Esophagus squamous epithelium (tissue), 5 donors: ENCODE results near the gene DMPK. TPM values are rescaled to one million over a fixed set of nuclear protein-coding genes. Genes with fewer than 3 reads are reported as not detected.
A peak's percentile ranks its signal among the peaks of the same experiment; 100 is the strongest.

Experiments
- DNase-seq: peaks from one replicate; lab custom pipeline; 2025; lab: John Stamatoyannopoulos, UW
- H3K27ac ChIP-seq, 4 donors: fragments of 200-600 bp; sonication (generic); one replicate each; pipeline ENCODE4 v1.5.1; 2016 to 2019; ENCODE audit warnings: mild to moderate bottlenecking in 1 of 4
- H3K27me3 ChIP-seq, 4 donors: fragments of 200-600 bp; sonication (generic); 1 replicate in 3 of 4; 2 replicates in 1 of 4; pipeline versions ENCODE4 v1.5.1 to v1.6.0; 2017 to 2021; ENCODE audit warnings: antibody characterized with exemption in 1 of 4
- H3K36me3 ChIP-seq, 3 donors: fragments of 200-600 bp; sonication (generic); one replicate each; pipeline ENCODE4 v1.5.1; 2016 to 2019
- H3K4me1 ChIP-seq, 3 donors: fragments of 200-600 bp; sonication (generic); one replicate each; pipeline ENCODE4 v1.5.1; 2017 to 2019
- H3K4me3 ChIP-seq, 4 donors: fragments of 200-600 bp; sonication (generic); 1 replicate in 3 of 4; 2 replicates in 1 of 4; pipeline ENCODE4 v1.5.1; 2016 to 2019; ENCODE audit warnings: mild to moderate bottlenecking in 2 of 4, moderate library complexity in 1 of 4
- H3K9me3 ChIP-seq, 3 donors: fragments of 200-600 bp; sonication (generic); one replicate each; pipeline ENCODE4 v1.5.1; 2016 to 2019
- POLR2A ChIP-seq, 4 donors: fragments of 450-650 bp; IDR thresholded peaks; one replicate each; pipeline ENCODE4 v1.6.1; 2017; ENCODE audit warnings: antibody characterized with exemption in 4 of 4, mild to moderate bottlenecking in 4 of 4, moderate library complexity in 3 of 4
- WGBS, 2 donors: methylation state at CpG; one replicate each; pipeline ENCODE4 v1.1.5; 2018; 5-methylcytosine and 5-hydroxymethylcytosine counted together
- intact Hi-C: fragments of 100-400 bp; cut with DNase I; formaldehyde crosslinking; loops from one replicate; pipeline ENCODE4 v1.15.0; 2022
- total RNA-seq, 4 donors: library from RNA; depleted of rRNA; stranded (reverse); fragments of >200 nt; gene quantifications; one replicate each; pipeline ENCODE4 v1.1.0, GENCODE V29; 2016
- TF ChIP-seq, protein P1 (sequence below), 6 experiments: fragments of 450-650 bp in 4 of 6; fragments of 200-600 bp in 2 of 6; sonication (generic) in 2 of 6; IDR thresholded peaks; one replicate each; pipeline ENCODE4 v1.5.1; 2016 to 2019; ENCODE audit warnings: antibody characterized with exemption in 6 of 6, mild to moderate bottlenecking in 4 of 6, moderate library complexity in 4 of 6
- donor health status: DM: yes; HTN: yes; CAD: no.

Gene DMPK
- total RNA-seq, 4 donors from 2014 or later, result 15.8 to 36.6 (median 17.2) TPM

DNA sequence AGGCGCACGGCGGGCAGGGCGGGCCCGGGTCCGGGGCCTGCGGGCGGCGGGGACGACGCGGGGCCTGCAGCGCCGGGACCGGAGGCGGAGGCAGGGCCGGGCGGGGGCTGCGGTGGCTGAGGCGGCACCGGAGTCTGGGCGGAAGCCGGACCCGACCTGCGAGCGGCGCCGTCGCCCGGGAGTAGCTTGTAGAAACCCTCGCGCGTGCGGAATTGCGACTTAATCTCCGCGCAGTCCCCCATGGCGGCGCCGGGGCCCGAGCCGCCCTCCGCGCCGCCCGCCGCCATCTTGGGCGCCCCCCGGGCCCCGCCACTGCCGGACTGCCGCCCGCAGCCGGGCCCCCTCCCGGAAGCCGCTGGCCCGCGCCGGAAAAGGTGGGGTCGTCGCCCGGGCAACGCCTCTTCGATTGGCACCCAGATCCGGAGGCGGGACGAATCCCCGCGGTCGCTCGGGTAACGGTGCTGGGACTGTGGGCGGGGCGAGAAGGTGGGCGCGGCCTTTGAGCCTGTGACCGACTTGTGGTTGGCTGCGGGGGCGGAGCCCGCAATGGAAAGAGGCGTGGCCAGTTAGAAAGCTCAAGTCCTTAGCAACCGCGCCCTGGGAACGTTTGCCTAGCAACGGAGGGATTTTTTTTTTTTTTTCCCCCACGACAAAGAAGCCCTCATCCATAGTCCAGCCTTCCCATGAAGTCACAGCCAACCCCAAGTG, 10.3 kb upstream of the DMPK start, which contains the start of gene DMWD:
Gene DMWD (minus strand): TSS at position 376 of the 708 bp plus-strand sequence. CDS start 89 bp downstream, at position 287.
- Histone ChIP-seq H3K4me1 (peaks cover 16 to 29% (median 18%) of the 10 kb centered on the region in 3 donors), H3K27me3 (no peaks in the 10 kb centered on the region), H3K4me3 (peak within 1 kb of the TSS; percentile 44 to 92 (median 82)), H3K27ac (peak within 1 kb of the TSS; percentile 75 to 93 (median 86)), H3K9me3 (no peaks in the 10 kb centered on the region), H3K36me3 (peaks cover 4 to 35% (median 19%) of the 10 kb centered on the region in 3 donors)
- intact Hi-C loops, result no loop called here
- 0 to 2% methylated on average over 9 to 15 of the region's 86 CpGs for WGBS, 2 donors
- peak in 2 of 4 donors; percentile 54 to 58 for TF ChIP-seq POLR2A (IDR thresholded peaks at IDR 0.05)
- TF ChIP-seq, protein P1, sequence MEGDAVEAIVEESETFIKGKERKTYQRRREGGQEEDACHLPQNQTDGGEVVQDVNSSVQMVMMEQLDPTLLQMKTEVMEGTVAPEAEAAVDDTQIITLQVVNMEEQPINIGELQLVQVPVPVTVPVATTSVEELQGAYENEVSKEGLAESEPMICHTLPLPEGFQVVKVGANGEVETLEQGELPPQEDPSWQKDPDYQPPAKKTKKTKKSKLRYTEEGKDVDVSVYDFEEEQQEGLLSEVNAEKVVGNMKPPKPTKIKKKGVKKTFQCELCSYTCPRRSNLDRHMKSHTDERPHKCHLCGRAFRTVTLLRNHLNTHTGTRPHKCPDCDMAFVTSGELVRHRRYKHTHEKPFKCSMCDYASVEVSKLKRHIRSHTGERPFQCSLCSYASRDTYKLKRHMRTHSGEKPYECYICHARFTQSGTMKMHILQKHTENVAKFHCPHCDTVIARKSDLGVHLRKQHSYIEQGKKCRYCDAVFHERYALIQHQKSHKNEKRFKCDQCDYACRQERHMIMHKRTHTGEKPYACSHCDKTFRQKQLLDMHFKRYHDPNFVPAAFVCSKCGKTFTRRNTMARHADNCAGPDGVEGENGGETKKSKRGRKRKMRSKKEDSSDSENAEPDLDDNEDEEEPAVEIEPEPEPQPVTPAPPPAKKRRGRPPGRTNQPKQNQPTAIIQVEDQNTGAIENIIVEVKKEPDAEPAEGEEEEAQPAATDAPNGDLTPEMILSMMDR (IDR thresholded peaks at IDR 0.05), result peak in 4 of 6 experiments; percentile 4 to 21 (median 14)
- peak; percentile 84 for DNase-seq

DNA sequence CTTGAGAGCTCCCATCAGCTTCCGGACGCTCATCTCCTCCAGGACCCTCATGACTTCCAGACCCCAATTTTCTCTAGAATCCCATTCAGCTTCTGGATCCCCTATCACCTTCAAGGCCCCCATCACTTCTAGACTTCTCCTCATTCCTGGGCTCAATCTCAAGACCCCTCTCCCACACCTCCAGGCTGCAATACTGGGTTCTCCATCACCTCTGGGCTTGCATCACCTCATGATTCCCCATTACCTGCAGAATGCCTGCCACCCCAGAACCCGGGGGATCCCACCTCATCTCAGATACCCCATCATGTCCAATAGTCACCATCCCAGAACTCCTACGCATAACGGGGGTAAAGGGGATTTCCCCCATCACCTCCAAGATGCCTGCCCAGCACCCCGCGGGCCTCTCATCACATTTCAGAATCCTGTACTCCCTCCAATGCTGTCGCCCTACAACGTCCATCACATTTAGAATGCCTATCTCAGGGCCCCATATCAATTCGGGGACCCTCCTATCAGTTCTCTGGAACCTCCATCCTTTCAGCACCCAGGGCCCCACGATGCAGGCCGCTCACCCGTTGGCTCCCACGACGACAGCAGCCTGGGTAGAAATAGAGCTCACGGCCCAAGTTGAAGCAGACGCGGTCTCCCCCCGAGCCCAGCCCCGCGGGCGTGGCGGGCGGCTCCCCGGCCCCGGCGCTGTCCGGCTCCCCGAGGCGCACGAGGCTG, 9.6 kb upstream of the DMPK start:
- peak overlapping the region; percentile 44 to 92 (median 82) for H3K4me3 ChIP-seq
- intact Hi-C loops, result no loop called here
- 14 to 21% methylated on average over 8 to 13 of the region's 31 CpGs for WGBS, 2 donors
- peaks cover 16 to 29% (median 18%) of the 10 kb centered on the region in 3 donors for H3K4me1 ChIP-seq
- TF ChIP-seq, protein P1 (IDR thresholded peaks at IDR 0.05), result no peak
- no peak for TF ChIP-seq POLR2A (IDR thresholded peaks at IDR 0.05)
- no peaks in the 10 kb centered on the region for H3K9me3 ChIP-seq
- H3K27me3 ChIP-seq, result no peaks in the 10 kb centered on the region
- H3K36me3 ChIP-seq, result peaks cover 6 to 42% (median 19%) of the 10 kb centered on the region in 3 donors
- DNase-seq, result no peak
- peak overlapping the region; percentile 75 to 93 (median 86) for H3K27ac ChIP-seq

DNA sequence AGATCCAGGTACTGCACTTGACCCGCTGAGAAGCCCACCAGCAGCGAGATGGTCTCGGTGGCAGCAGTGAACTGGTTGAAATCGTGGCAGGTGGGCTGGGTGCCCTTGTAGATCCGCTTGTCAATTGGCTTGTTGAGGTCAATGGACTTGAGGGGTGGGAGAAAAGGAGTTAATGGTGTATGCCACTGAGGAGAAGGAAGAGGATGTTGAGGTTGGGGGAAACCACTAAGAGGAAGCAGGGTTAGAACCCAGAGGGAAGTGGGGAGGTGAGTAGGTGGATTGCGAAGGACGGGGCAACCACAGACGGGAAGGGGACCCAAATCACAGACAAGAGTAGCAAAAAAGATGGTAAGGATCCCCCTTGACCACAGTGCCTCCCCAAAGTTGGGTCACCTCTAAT, 8.7 kb upstream of the DMPK start:
- Histone ChIP-seq H3K9me3 (no peaks in the 10 kb centered on the region), H3K4me3 (peak overlapping the region in 1 of 4 donors; percentile 88), H3K27me3 (no peaks in the 10 kb centered on the region), H3K36me3 (peaks cover 16 to 51% (median 20%) of the 10 kb centered on the region in 3 donors), H3K4me1 (peaks cover 16 to 32% (median 18%) of the 10 kb centered on the region in 3 donors), H3K27ac (no peak overlapping the region)
- WGBS, 2 donors, result 77 to 78% methylated on average over 8 of the region's 8 CpGs
- TF ChIP-seq, protein P1 (IDR thresholded peaks at IDR 0.05), result no peak
- TF ChIP-seq POLR2A (IDR thresholded peaks at IDR 0.05), result no peak
- DNase-seq, result no peak
- intact Hi-C loops, result no loop called here

DNA sequence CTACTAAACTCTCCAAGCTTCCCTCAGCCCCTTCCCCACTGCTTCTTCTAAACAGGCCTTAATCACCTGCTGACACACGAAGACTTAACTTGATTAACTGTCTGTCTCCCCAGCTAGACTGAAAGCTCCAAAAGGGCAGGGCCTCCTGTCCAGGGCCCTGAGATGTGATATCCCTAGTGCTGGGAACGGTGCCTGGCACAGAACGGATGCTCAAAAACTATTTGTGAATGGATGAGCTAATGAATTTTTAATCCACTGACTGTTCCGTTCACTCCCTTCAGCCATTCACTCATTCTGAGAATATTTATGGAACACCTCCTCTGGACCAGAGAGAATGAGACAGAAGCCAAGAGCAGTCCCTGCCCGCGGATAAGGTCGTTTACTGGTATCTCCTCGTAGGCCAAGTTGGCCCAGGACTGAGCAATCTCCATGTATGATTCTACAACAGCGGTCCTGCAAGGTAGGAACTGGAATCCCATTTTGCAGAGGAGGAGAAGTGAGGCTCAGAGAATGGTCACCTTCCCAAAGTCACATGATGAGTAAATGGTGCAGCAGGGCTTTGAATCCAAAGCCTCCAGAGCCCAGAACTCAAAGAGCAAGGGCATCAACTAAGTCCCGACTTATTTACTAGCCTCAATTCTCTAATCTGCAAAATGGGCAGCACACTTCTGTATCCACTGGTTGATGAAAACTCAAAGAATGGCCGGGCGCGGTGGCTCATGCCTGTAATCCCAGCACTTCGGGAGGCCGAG, 6.9 kb upstream of the DMPK start:
- Histone ChIP-seq H3K4me1 (peaks cover 16 to 49% (median 25%) of the 10 kb centered on the region in 3 donors), H3K36me3 (peaks cover 22 to 64% (median 26%) of the 10 kb centered on the region in 3 donors), H3K4me3 (no peak overlapping the region), H3K9me3 (no peaks in the 10 kb centered on the region), H3K27ac (no peak overlapping the region), H3K27me3 (no peaks in the 10 kb centered on the region)
- DNase-seq, result no peak
- WGBS, 2 donors, result 86 to 94% methylated on average over 11 to 14 of the region's 15 CpGs
- intact Hi-C loops, result no loop called here
- TF ChIP-seq POLR2A (IDR thresholded peaks at IDR 0.05), result no peak
- TF ChIP-seq, protein P1 (IDR thresholded peaks at IDR 0.05), result no peak
